ENCODE measurements around the gene NEURL3.
"Not testable (repeated sequence)": the region's sequence is repeated elsewhere in the genome, so short reads cannot be mapped to it uniquely, and the experiment has no call there.

The NEURL3 gene

GRCh38 chr2:96506016-96506906, 1.1 kb upstream of the NEURL3 start:
- no peak for DNase-seq

- DNase-seq = no peak
These were observed 1.4 kb downstream of the NEURL3 start for GRCh38 chr2:96503637-96504243.

GRCh38 chr2:96502891-96503636, 2.1 kb downstream of the NEURL3 start:
- DNase-seq = no peak

GRCh38 chr2:96501886-96502810, 3.0 kb downstream of the NEURL3 start:
- DNase-seq = no peak

GRCh38 chr2:96501471-96501874, 3.7 kb downstream of the NEURL3 start:
- no peak for DNase-seq

- DNase-seq = no peak
These were observed 4.6 kb downstream of the NEURL3 start for GRCh38 chr2:96500385-96501066.

- no peak for DNase-seq
These were observed 5.8 kb downstream of the NEURL3 start for GRCh38 chr2:96499061-96499960.

- not testable (repeated sequence) for DNase-seq
These were observed 6.5 kb downstream of the NEURL3 start for GRCh38 chr2:96498611-96499010.

GRCh38 chr2:96498021-96498431, 7.1 kb downstream of the NEURL3 start:
- no peak for DNase-seq

- DNase-seq = no peak
These were observed 9.1 kb downstream of the NEURL3 start for GRCh38 chr2:96495982-96496629.

GRCh38 chr2:96494188-96494587, 11.0 kb downstream of the NEURL3 start:
- DNase-seq = no peak

- no peak for DNase-seq
These were observed 12.1 kb downstream of the NEURL3 start for GRCh38 chr2:96493072-96493471.

- no peak for DNase-seq
These were observed 13.2 kb downstream of the NEURL3 start for GRCh38 chr2:96491860-96492497.

- DNase-seq = no peak
These were observed 15.5 kb downstream of the NEURL3 start for GRCh38 chr2:96489663-96490062.

GRCh38 chr2:96489261-96489660, 15.9 kb downstream of the NEURL3 start:
- no peak for DNase-seq

GRCh38 chr2:96486696-96487095, 18.5 kb downstream of the NEURL3 start:
- DNase-seq = no peak

GRCh38 chr2:96485751-96486651, 19.2 kb downstream of the NEURL3 start:
- DNase-seq = no peak

- no peak for DNase-seq
These were observed 19.8 kb downstream of the NEURL3 start for GRCh38 chr2:96485350-96485749.

GRCh38 chr2:96484091-96484490, 21.1 kb downstream of the NEURL3 start:
- no peak for DNase-seq
